Breast epithelium (tissue), 3 donors: ENCODE results near the gene HDAC4.

ENCODE experiments used
- CTCF ChIP-seq, 3 donors: fragments of 450-650 bp; IDR thresholded peaks; one replicate each; pipeline ENCODE4 v1.5.1; 2016 to 2017; ENCODE audit warnings: antibody characterized with exemption in 3 of 3, mild to moderate bottlenecking in 3 of 3, moderate library complexity in 3 of 3
- POLR2A ChIP-seq: fragments of 450-650 bp; IDR thresholded peaks from one replicate; pipeline ENCODE4 v1.6.1; 2016; ENCODE audit warnings: antibody characterized with exemption, mild to moderate bottlenecking, moderate library complexity
- POLR2AphosphoS5 ChIP-seq, 3 donors: sonication (generic); formaldehyde crosslinking; IDR thresholded peaks; one replicate each; pipeline ENCODE4 v1.6.1; 2017; ENCODE audit warnings: antibody characterized with exemption in 3 of 3

- TF ChIP-seq POLR2A (no peak), POLR2AphosphoS5 (IDR thresholded peaks at IDR 0.05) (no peak), CTCF (IDR thresholded peaks at IDR 0.05) (no peak)
These were observed 294.4 kb downstream of the HDAC4 start for GRCh38 chr2:239106314-239106908.
